Fibroblast of lung (primary cell): Measurements from ENCODE around the gene RETREG2.

Source experiments
- EZH2 ChIP-seq: IDR thresholded peaks from 2 replicates; pipeline ENCODE4 v1.5.1; 2012; ENCODE audit warnings: low read length, control low read depth, mild to moderate bottlenecking; ENCODE audit errors: missing control alignments
- TF ChIP-seq, protein P1 (sequence below), 2 donors: IDR thresholded peaks in 1 of 2; conservative IDR thresholded peaks in 1 of 2; 1 replicate in 1 of 2; 2 replicates in 1 of 2; pipeline ENCODE4 v1.5.1; 2011 to 2012; ENCODE audit warnings: low read length in 2 of 2, control low read depth in 1 of 2, inconsistent platforms in 1 of 2, low read depth in 1 of 2, mild to moderate bottlenecking in 1 of 2

GRCh38 chr2:219142329-219142728, 35.7 kb upstream of the RETREG2 start:
- TF ChIP-seq, protein P1, sequence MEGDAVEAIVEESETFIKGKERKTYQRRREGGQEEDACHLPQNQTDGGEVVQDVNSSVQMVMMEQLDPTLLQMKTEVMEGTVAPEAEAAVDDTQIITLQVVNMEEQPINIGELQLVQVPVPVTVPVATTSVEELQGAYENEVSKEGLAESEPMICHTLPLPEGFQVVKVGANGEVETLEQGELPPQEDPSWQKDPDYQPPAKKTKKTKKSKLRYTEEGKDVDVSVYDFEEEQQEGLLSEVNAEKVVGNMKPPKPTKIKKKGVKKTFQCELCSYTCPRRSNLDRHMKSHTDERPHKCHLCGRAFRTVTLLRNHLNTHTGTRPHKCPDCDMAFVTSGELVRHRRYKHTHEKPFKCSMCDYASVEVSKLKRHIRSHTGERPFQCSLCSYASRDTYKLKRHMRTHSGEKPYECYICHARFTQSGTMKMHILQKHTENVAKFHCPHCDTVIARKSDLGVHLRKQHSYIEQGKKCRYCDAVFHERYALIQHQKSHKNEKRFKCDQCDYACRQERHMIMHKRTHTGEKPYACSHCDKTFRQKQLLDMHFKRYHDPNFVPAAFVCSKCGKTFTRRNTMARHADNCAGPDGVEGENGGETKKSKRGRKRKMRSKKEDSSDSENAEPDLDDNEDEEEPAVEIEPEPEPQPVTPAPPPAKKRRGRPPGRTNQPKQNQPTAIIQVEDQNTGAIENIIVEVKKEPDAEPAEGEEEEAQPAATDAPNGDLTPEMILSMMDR (conservative IDR thresholded peaks at IDR 0.05 in 1 of 2, IDR thresholded peaks at IDR 0.05 in 1 of 2; ENCODE audit: low read depth in 1 of 2, low read length in 2 of 2) = peak; percentile 42 to 66
- no peak for TF ChIP-seq EZH2
